OCI-LY3 (cell line): ENCODE results near the gene NRXN3.

Experiments
- EZH2phosphoT487 ChIP-seq: fragments of 200-600 bp; shearing (Covaris generic); IDR thresholded peaks from 2 replicates; pipeline ENCODE4 v1.6.1; 2018; ENCODE audit warnings: antibody characterized with exemption, mixed run types, low read depth
- TF ChIP-seq, protein P1 (sequence below): fragments of 200-600, 300-600 bp; sonication (generic); IDR thresholded peaks from 2 replicates; pipeline ENCODE4 v1.5.1; 2014; ENCODE audit warnings: antibody characterized with exemption, low read length, low read depth

DNA sequence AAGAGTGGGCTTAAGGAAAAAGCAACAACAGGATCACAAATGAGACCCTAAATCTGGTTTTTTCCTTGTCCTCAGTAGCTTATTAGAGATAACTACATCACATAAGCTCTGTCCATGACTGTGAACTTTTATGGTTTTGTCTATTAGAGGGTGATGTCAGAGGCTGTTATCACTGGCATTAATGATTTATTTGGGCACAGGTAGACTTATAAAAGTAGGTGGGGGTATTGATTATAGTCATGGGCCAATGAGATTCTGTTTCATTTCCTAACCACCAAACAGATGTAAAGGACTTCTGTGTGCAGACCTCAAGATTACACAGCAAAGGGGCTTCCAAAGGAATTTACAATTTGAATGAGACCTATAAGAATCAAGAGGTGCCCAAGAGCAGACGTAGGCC is 316.4 kb downstream of the NRXN3 start:
- TF ChIP-seq, protein P1, sequence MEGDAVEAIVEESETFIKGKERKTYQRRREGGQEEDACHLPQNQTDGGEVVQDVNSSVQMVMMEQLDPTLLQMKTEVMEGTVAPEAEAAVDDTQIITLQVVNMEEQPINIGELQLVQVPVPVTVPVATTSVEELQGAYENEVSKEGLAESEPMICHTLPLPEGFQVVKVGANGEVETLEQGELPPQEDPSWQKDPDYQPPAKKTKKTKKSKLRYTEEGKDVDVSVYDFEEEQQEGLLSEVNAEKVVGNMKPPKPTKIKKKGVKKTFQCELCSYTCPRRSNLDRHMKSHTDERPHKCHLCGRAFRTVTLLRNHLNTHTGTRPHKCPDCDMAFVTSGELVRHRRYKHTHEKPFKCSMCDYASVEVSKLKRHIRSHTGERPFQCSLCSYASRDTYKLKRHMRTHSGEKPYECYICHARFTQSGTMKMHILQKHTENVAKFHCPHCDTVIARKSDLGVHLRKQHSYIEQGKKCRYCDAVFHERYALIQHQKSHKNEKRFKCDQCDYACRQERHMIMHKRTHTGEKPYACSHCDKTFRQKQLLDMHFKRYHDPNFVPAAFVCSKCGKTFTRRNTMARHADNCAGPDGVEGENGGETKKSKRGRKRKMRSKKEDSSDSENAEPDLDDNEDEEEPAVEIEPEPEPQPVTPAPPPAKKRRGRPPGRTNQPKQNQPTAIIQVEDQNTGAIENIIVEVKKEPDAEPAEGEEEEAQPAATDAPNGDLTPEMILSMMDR: no peak
- no peak for TF ChIP-seq EZH2phosphoT487
